ENCODE results near the gene ADGRL3. TPM values are rescaled to one million over a fixed set of nuclear protein-coding genes. Genes with fewer than 3 reads are reported as not detected.
"Not testable (repeated sequence)": the region's sequence is repeated elsewhere in the genome, so short reads cannot be mapped to it uniquely, and the experiment has no call there.

The ADGRL3 gene
- total RNA-seq, 1 experiment from 2014 or later: 1.2 TPM

- DNase-seq (ENCODE audit: low read depth): peak; percentile 28
Measured at GRCh38 chr4:61741327-61742096, 541.4 kb downstream of the ADGRL3 start.

GRCh38 chr4:61750810-61751209 is 550.7 kb downstream of the ADGRL3 start:
- DNase-seq (ENCODE audit: low read depth): no peak

- DNase-seq (ENCODE audit: low read depth): no peak
Measured at GRCh38 chr4:61752617-61753016, 552.5 kb downstream of the ADGRL3 start.

GRCh38 chr4:61753739-61754138 is 553.6 kb downstream of the ADGRL3 start:
- DNase-seq (ENCODE audit: low read depth): no peak

- DNase-seq (ENCODE audit: low read depth): not testable (repeated sequence)
Measured at GRCh38 chr4:61756937-61757336, 556.8 kb downstream of the ADGRL3 start.

- DNase-seq (ENCODE audit: low read depth): not testable (repeated sequence)
Measured at GRCh38 chr4:61757983-61758382, 557.9 kb downstream of the ADGRL3 start.

GRCh38 chr4:61758596-61758995 is 558.5 kb downstream of the ADGRL3 start:
- not testable (repeated sequence) for DNase-seq (ENCODE audit: low read depth)

GRCh38 chr4:61759245-61759644 is 559.1 kb downstream of the ADGRL3 start:
- DNase-seq (ENCODE audit: low read depth): not testable (repeated sequence)

GRCh38 chr4:61759885-61760284 is 559.8 kb downstream of the ADGRL3 start:
- not testable (repeated sequence) for DNase-seq (ENCODE audit: low read depth)

GRCh38 chr4:61760820-61761219 is 560.7 kb downstream of the ADGRL3 start:
- no peak for DNase-seq (ENCODE audit: low read depth)

GRCh38 chr4:61762722-61763627 is 562.8 kb downstream of the ADGRL3 start:
- no peak for DNase-seq (ENCODE audit: low read depth)

- no peak for DNase-seq (ENCODE audit: low read depth)
Measured at GRCh38 chr4:61763682-61764081, 563.6 kb downstream of the ADGRL3 start.

- not testable (repeated sequence) for DNase-seq (ENCODE audit: low read depth)
Measured at GRCh38 chr4:61764090-61764489, 564.0 kb downstream of the ADGRL3 start.

- DNase-seq (ENCODE audit: low read depth): not testable (repeated sequence)
Measured at GRCh38 chr4:61769444-61770167, 569.5 kb downstream of the ADGRL3 start.

- no peak for DNase-seq (ENCODE audit: low read depth)
Measured at GRCh38 chr4:61770456-61770855, 570.3 kb downstream of the ADGRL3 start.

GRCh38 chr4:61771056-61771455 is 570.9 kb downstream of the ADGRL3 start:
- no peak for DNase-seq (ENCODE audit: low read depth)

- DNase-seq (ENCODE audit: low read depth): peak; percentile 74
Measured at GRCh38 chr4:61772126-61772525, 572.0 kb downstream of the ADGRL3 start.

- no peak for DNase-seq (ENCODE audit: low read depth)
Measured at GRCh38 chr4:61773655-61774245, 573.6 kb downstream of the ADGRL3 start.

- DNase-seq (ENCODE audit: low read depth): no peak
Measured at GRCh38 chr4:61782133-61782532, 582.0 kb downstream of the ADGRL3 start.

- no peak for DNase-seq (ENCODE audit: low read depth)
Measured at GRCh38 chr4:61783050-61783449, 582.9 kb downstream of the ADGRL3 start.

GRCh38 chr4:61785761-61786160 is 585.6 kb downstream of the ADGRL3 start:
- DNase-seq (ENCODE audit: low read depth): no peak

All from HT1080 (cell line).